Stimulated activated CD4-positive, alpha-beta T cell treated with anti-CD3 and anti-CD28 coated beads, Interleukin-1b, Interleukin-23, amount 100 ng/mL, for 48 hours (primary cell): ENCODE data around the gene TSPAN33.
"Not testable (repeated sequence)": the region's sequence is repeated elsewhere in the genome, so short reads cannot be mapped to it uniquely, and the experiment has no call there.

Experiments used
- DNase-seq: peaks from one replicate; pipeline ENCODE4 v3.0.0-alpha.2; 2020

The TSPAN33 gene

GRCh38 chr7:129170441-129171021 is 26.0 kb downstream of the TSPAN33 start:
- DNase-seq = no peak

- not testable (repeated sequence) for DNase-seq
Measured at GRCh38 chr7:129173861-129174260, 29.4 kb downstream of the TSPAN33 start.

GRCh38 chr7:129176916-129177710 is 32.6 kb downstream of the TSPAN33 start:
- no peak for DNase-seq

- no peak for DNase-seq
Measured at GRCh38 chr7:129184981-129185670, 40.6 kb downstream of the TSPAN33 start.

GRCh38 chr7:129186749-129187260 is 42.3 kb downstream of the TSPAN33 start:
- no peak for DNase-seq

GRCh38 chr7:129187681-129188371 is 43.3 kb downstream of the TSPAN33 start:
- DNase-seq = no peak

GRCh38 chr7:129188372-129188891 is 43.9 kb downstream of the TSPAN33 start, which contains the start of gene SMO:
TSS of gene SMO (plus strand) at chr7:129188633. CDS start at chr7:129189152, 519 bp downstream.
- DNase-seq = no peak

GRCh38 chr7:129188892-129189660 is 44.6 kb downstream of the TSPAN33 start:
- no peak for DNase-seq

GRCh38 chr7:129189661-129190310 is 45.3 kb downstream of the TSPAN33 start:
- no peak for DNase-seq

- no peak for DNase-seq
Measured at GRCh38 chr7:129191272-129191671, 46.8 kb downstream of the TSPAN33 start.

GRCh38 chr7:129193892-129194291 is 49.4 kb downstream of the TSPAN33 start:
- DNase-seq = no peak

GRCh38 chr7:129197771-129198170 is 53.3 kb downstream of the TSPAN33 start:
- DNase-seq = no peak

- DNase-seq = no peak
Measured at GRCh38 chr7:129199406-129199805, 54.9 kb downstream of the TSPAN33 start.

- DNase-seq = no peak
Measured at GRCh38 chr7:129202058-129202777, 57.7 kb downstream of the TSPAN33 start.

- DNase-seq = no peak
Measured at GRCh38 chr7:129203050-129203741, 58.7 kb downstream of the TSPAN33 start.

GRCh38 chr7:129205126-129205818 is 60.8 kb downstream of the TSPAN33 start:
- no peak for DNase-seq

GRCh38 chr7:129205987-129206785 is 61.7 kb downstream of the TSPAN33 start:
- no peak for DNase-seq

GRCh38 chr7:129208667-129209066 is 64.2 kb downstream of the TSPAN33 start:
- no peak for DNase-seq
